HCT116 (cell line): ENCODE measurements around the gene ADGRB3. TPM values are rescaled to one million over a fixed set of nuclear protein-coding genes. Genes with fewer than 3 reads are reported as not detected.

Experiments used
- ATAC-seq: fragments of 200-7000 bp; cut with Tn5 transposase; 2 replicates; pipeline ENCODE4 v1.9.1; 2020; ENCODE audit warnings: mild to moderate bottlenecking, moderate library complexity
- BruUV-seq: library from RNA; stranded (reverse); fragments of 400-500 nt; replicated peaks from 2 replicates; lab custom pipeline; 2021; lab: Mats Ljungman, UMichigan
- CTCF ChIA-PET: fragments of 300-600 bp; sonication (Branson Sonifier 250); formaldehyde crosslinking; loops from one replicate; lab custom pipeline; 2021; ENCODE audit warnings: antibody characterized with exemption; lab: Charles Lee
- POLR2A ChIA-PET: fragments of 300-600, 350-600 bp; sonication (Branson Sonifier 250); formaldehyde crosslinking; loops from one replicate; lab custom pipeline; 2021; ENCODE audit warnings: antibody characterized with exemption; lab: Charles Lee
- RAD21 ChIA-PET, 2 experiments: fragments of 300-600 bp; sonication (Branson Sonifier 250); formaldehyde crosslinking; loops; one replicate each; lab custom pipeline; 2023; ENCODE audit warnings: low total read pairs in 2 of 2; ENCODE audit not compliant: uncharacterized antibody in 2 of 2, unreplicated experiment in 2 of 2, low non-redundant PET in 1 of 2; lab: Charles Lee
- DNase-seq: peaks from one replicate; pipeline ENCODE4 v3.0.0-alpha.2; 2010; ENCODE audit warnings: low read depth, low spot score
- H2AFZ ChIP-seq: fragments of 200-600 bp; shearing (Covaris generic), sonication (generic); 2 replicates; pipeline ENCODE4 v1.6.1; 2017; ENCODE audit warnings: low read depth, mixed run types, mixed read lengths, antibody characterized with exemption, low read length; ENCODE audit not compliant: poor library complexity, severe bottlenecking
- H3K27ac ChIP-seq: 2 replicates; pipeline ENCODE4 v1.5.1; 2012; ENCODE audit warnings: low read depth, low read length
- H3K27me3 ChIP-seq: fragments of 200-600 bp; sonication (generic); 2 replicates; pipeline ENCODE4 v1.6.1; 2016; ENCODE audit warnings: mixed run types, low read length, mixed read lengths; ENCODE audit not compliant: insufficient read depth
- H3K36me3 ChIP-seq, 2 experiments: fragments of 200-500 bp in 1 of 2; fragments of 200-600 bp in 1 of 2; sonication (Bioruptor generic) in 1 of 2; sonication (generic) in 1 of 2; 2 replicates each; pipeline versions ENCODE4 v1.5.1 to v1.6.1; 2014 to 2016; ENCODE audit warnings: low read length in 2 of 2, inconsistent platforms in 1 of 2, mixed read lengths in 1 of 2, mixed run types in 1 of 2; ENCODE audit not compliant: insufficient read depth in 2 of 2, control insufficient read depth in 1 of 2
- H3K4me1 ChIP-seq, 2 experiments: fragments of 200-600 bp in 1 of 2; sonication (generic) in 1 of 2; 2 replicates each; pipeline versions ENCODE4 v1.5.1 to v1.6.1; 2012 to 2017; ENCODE audit warnings: low read length in 2 of 2, inconsistent platforms in 1 of 2, mild to moderate bottlenecking in 1 of 2, mixed read lengths in 1 of 2, mixed run types in 1 of 2, moderate library complexity in 1 of 2; ENCODE audit not compliant: insufficient read depth in 2 of 2, control insufficient read depth in 1 of 2
- H3K4me2 ChIP-seq: fragments of 200-600 bp; sonication (generic); 2 replicates; pipeline ENCODE4 v1.6.1; 2017; ENCODE audit warnings: mixed run types, low read length, mixed read lengths
- H3K4me3 ChIP-seq, 2 experiments: fragments of 200-600 bp in 1 of 2; sonication (generic) in 1 of 2; replicated peaks in 1 of 2; 2 replicates each; pipeline ENCODE4 v1.5.1; 2011 to 2016; ENCODE audit warnings: low read length in 2 of 2, control low read depth in 1 of 2, low read depth in 1 of 2, mild to moderate bottlenecking in 1 of 2, mixed read lengths in 1 of 2, mixed run types in 1 of 2
- H3K79me2 ChIP-seq: fragments of 200-600 bp; sonication (generic); 2 replicates; pipeline ENCODE4 v1.6.1; 2017; ENCODE audit warnings: mild to moderate bottlenecking, mixed run types, low read length, moderate library complexity, mixed read lengths; ENCODE audit not compliant: insufficient read depth
- H3K9ac ChIP-seq: fragments of 200-600 bp; sonication (generic); 2 replicates; pipeline ENCODE4 v1.6.1; 2016; ENCODE audit warnings: low read length, mixed read lengths
- H3K9me2 ChIP-seq: fragments of 200-600 bp; sonication (generic), shearing (Covaris generic); 2 replicates; pipeline ENCODE4 v1.6.1; 2017; ENCODE audit warnings: mixed run types, mild to moderate bottlenecking, moderate library complexity; ENCODE audit not compliant: insufficient read depth
- H3K9me3 ChIP-seq, 2 experiments: fragments of 200-500 bp in 1 of 2; fragments of 200-600 bp in 1 of 2; sonication (Bioruptor generic) in 1 of 2; sonication (generic) in 1 of 2; 2 replicates each; pipeline ENCODE4 v1.6.1; 2014 to 2017; ENCODE audit warnings: low read length in 2 of 2, mixed read lengths in 2 of 2, inconsistent platforms in 1 of 2, low read depth in 1 of 2, mild to moderate bottlenecking in 1 of 2, mixed run types in 1 of 2, moderate library complexity in 1 of 2; ENCODE audit not compliant: control insufficient read depth in 1 of 2, insufficient read depth in 1 of 2
- H4K20me1 ChIP-seq: fragments of 200-600 bp; sonication (generic), shearing (Covaris generic); 2 replicates; pipeline ENCODE4 v1.6.1; 2017; ENCODE audit warnings: mixed run types, mild to moderate bottlenecking, moderate library complexity; ENCODE audit not compliant: insufficient read depth
- CBX3 ChIP-seq: IDR thresholded peaks from 2 replicates; pipeline ENCODE4 v1.6.1; 2012; ENCODE audit warnings: low read depth
- CEBPB ChIP-seq: IDR thresholded peaks from 2 replicates; pipeline ENCODE4 v1.6.1; 2012; ENCODE audit warnings: low read depth
- EGR1 ChIP-seq: IDR thresholded peaks from 2 replicates; pipeline ENCODE4 v1.6.1; 2012; ENCODE audit warnings: low read depth
- ELF1 ChIP-seq: IDR thresholded peaks from 2 replicates; pipeline ENCODE4 v1.6.1; 2012; ENCODE audit warnings: low read depth, borderline replicate concordance
- EZH2phosphoT487 ChIP-seq: fragments of 200-600 bp; IDR thresholded peaks from 2 replicates; pipeline ENCODE4 v1.6.1; 2018; ENCODE audit warnings: antibody characterized with exemption, borderline replicate concordance
- FOSL1 ChIP-seq: IDR thresholded peaks from 2 replicates; pipeline ENCODE4 v1.6.1; 2012; ENCODE audit warnings: low read depth
- JUND ChIP-seq: IDR thresholded peaks from 2 replicates; pipeline ENCODE4 v1.6.1; 2012
- POLR2A ChIP-seq: IDR thresholded peaks from 2 replicates; pipeline ENCODE4 v1.7.0; 2011; ENCODE audit warnings: borderline replicate concordance; ENCODE audit not compliant: insufficient read depth, insufficient read length; ENCODE audit errors: extremely low read depth
- RAD21 ChIP-seq: IDR thresholded peaks from 2 replicates; pipeline ENCODE4 v1.6.1; 2012; ENCODE audit warnings: low read depth, mild to moderate bottlenecking
- REST ChIP-seq: IDR thresholded peaks from 2 replicates; pipeline ENCODE4 v1.6.1; 2012; ENCODE audit warnings: low read depth
- SP1 ChIP-seq: IDR thresholded peaks from 2 replicates; pipeline ENCODE4 v1.6.1; 2012; ENCODE audit warnings: low read depth
- SRF ChIP-seq: IDR thresholded peaks from 2 replicates; pipeline ENCODE4 v1.6.1; 2012; ENCODE audit warnings: low read depth
- TCF7L2 ChIP-seq: IDR thresholded peaks from 2 replicates; pipeline ENCODE4 v1.7.0; 2011; ENCODE audit warnings: borderline replicate concordance, inconsistent platforms; ENCODE audit not compliant: insufficient read depth, insufficient read length; ENCODE audit errors: extremely low read depth
- ZFX ChIP-seq: fragments of 450-650 bp; IDR thresholded peaks from 2 replicates; pipeline ENCODE4 v1.6.1; 2017
- ZNF274 ChIP-seq: fragments of 200-500 bp; sonication (Bioruptor generic); IDR thresholded peaks from 2 replicates; pipeline ENCODE4 v1.6.1; 2014; ENCODE audit warnings: mild to moderate bottlenecking, low read depth, low read length, inconsistent platforms
- intact Hi-C: fragments of 100-400 bp; cut with micrococcal nuclease; formaldehyde crosslinking; loops from 2 replicates; pipeline ENCODE4 v1.10.0; 2022
- total RNA-seq: library from RNA; stranded (reverse); gene quantifications from one replicate; pipeline ENCODE4 v1.2.1, GENCODE V29; 2021; ENCODE audit not compliant: unreplicated experiment
- TF ChIP-seq, protein P1 (sequence below): IDR thresholded peaks from 2 replicates; pipeline ENCODE4 v1.6.1; 2012

The ADGRB3 gene
- total RNA-seq, 1 experiment from 2014 or later: not detected

DNA sequence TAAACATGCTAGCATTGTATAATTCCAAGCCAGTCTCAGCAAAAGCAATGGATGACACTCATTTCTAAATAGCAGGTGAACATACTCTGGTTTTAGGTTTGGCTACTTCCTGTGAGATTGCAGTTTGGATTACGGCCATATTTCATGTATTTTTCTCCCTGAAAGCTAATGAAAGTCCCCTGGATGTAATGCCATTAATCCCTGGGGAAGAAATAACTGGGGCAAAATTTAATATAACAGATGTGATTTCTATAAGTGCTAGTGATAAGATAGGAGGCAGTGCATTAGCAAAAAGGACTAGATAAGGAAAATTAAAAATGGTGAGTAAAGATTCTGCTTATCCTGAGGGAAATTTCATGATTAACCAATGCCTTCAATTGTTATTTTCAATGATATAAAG lies 238.2 kb downstream of the ADGRB3 start:
- no peaks in the 10 kb centered on the region for H3K27me3 ChIP-seq
- H3K27ac ChIP-seq: no peak overlapping the region
- intact Hi-C loops: loop anchor here (10.0 kb wide), 1 partner anchor 852 kb away; no protein-coding TSS in a partner anchor
- H3K4me3 ChIP-seq: no peak overlapping the region
- ATAC-seq: no peak
- no peaks in the 10 kb centered on the region for H3K79me2 ChIP-seq
- no peaks in the 10 kb centered on the region for H3K4me1 ChIP-seq
- H3K9me3 ChIP-seq: peaks cover 0 to 4% of the 10 kb centered on the region in 2 experiments; a peak in 1 of 4 replicates
- H3K9me2 ChIP-seq: no peaks in the 10 kb centered on the region
- no peaks in the 10 kb centered on the region for H4K20me1 ChIP-seq
- TF ChIP-seq SP1: no peak
- TF ChIP-seq SRF: no peak
- no peak for TF ChIP-seq TCF7L2
- no peak for TF ChIP-seq ZFX
- TF ChIP-seq ELF1: no peak
- TF ChIP-seq REST: no peak
- no peak for TF ChIP-seq FOSL1
- no peak for TF ChIP-seq POLR2A
- TF ChIP-seq, protein P1, sequence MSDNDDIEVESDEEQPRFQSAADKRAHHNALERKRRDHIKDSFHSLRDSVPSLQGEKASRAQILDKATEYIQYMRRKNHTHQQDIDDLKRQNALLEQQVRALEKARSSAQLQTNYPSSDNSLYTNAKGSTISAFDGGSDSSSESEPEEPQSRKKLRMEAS: no peak
- TF ChIP-seq CBX3: no peak
- TF ChIP-seq CEBPB: no peak
- TF ChIP-seq EGR1: no peak
- no peak for TF ChIP-seq EZH2phosphoT487
- no peak for TF ChIP-seq JUND
- TF ChIP-seq ZNF274: no peak
- no peak for TF ChIP-seq RAD21
- no peak overlapping the region for H3K4me2 ChIP-seq
- H2AFZ ChIP-seq: no peak overlapping the region
- ChIA-PET POLR2A (no interaction called here), CTCF (no interaction called here), RAD21 (no interaction called here)
- BruUV-seq: no TSS peak
- H3K36me3 ChIP-seq: no peaks in the 10 kb centered on the region
- no peak for DNase-seq
- no peak overlapping the region for H3K9ac ChIP-seq
